ENCODE measurements around the gene CLEC4F.

The CLEC4F gene

GRCh38 chr2:70826696-70827350 is 6.4 kb upstream of the CLEC4F start:
- no peak for TF ChIP-seq CTCF (IDR thresholded peaks at IDR 0.05)

- no peak for TF ChIP-seq CTCF (IDR thresholded peaks at IDR 0.05)
These were observed 2.9 kb upstream of the CLEC4F start for GRCh38 chr2:70823249-70823648.

GRCh38 chr2:70822843-70823242 is 2.4 kb upstream of the CLEC4F start:
- no peak for TF ChIP-seq CTCF (IDR thresholded peaks at IDR 0.05)

- TF ChIP-seq CTCF (IDR thresholded peaks at IDR 0.05): no peak
These were observed 3.0 kb downstream of the CLEC4F start for GRCh38 chr2:70817284-70817954.

- TF ChIP-seq CTCF (IDR thresholded peaks at IDR 0.05): no peak
These were observed 3.7 kb downstream of the CLEC4F start for GRCh38 chr2:70816726-70817125.

GRCh38 chr2:70808983-70809958 is 11.1 kb downstream of the CLEC4F start:
- TF ChIP-seq CTCF (IDR thresholded peaks at IDR 0.05): no peak

GRCh38 chr2:70807828-70808118 is 12.6 kb downstream of the CLEC4F start:
- no peak for TF ChIP-seq CTCF (IDR thresholded peaks at IDR 0.05)

Data from LNCAP (cell line).